ENCODE measurements around the gene COL5A2.

The COL5A2 gene

DNA sequence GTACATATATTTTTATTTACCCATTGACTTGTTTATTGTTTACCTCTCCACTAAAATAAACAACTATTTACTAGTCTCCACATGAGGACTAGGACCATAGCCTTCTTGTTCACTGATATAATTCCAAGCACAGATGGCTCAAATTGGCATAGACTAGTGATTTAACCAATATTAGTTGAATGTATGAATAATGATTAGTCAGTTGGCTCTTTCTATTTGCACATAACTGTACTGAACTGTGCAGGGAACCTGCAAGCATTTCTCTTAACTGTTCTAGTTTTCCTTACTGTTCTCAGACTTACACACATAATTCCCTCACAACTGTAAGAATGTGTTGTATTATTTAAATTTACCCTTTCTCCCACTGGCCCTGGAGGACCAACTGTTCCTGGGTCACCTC, 113.5 kb downstream of the COL5A2 start:
- no peaks in the 10 kb centered on the region for H3K27me3 ChIP-seq (ENCODE audit: insufficient read depth, low read length, poor library complexity, severe bottlenecking)
- no peaks in the 10 kb centered on the region for H3K79me2 ChIP-seq (ENCODE audit: insufficient read depth, low read length)
- H3K4me3 ChIP-seq (ENCODE audit: low read length, poor library complexity, severe bottlenecking), result no peak overlapping the region
- H2AFZ ChIP-seq (ENCODE audit: low read length), result no peak overlapping the region
- TF ChIP-seq CTCF (conservative IDR thresholded peaks at IDR 0.05; ENCODE audit: low read length), result no peak
- no peak for TF ChIP-seq EZH2phosphoT487 (IDR thresholded peaks at IDR 0.05; ENCODE audit: borderline replicate concordance)
- no peaks in the 10 kb centered on the region for H3K9me3 ChIP-seq (ENCODE audit: insufficient read depth, low read depth, low read length)
- H3K9me2 ChIP-seq (replicated peaks; ENCODE audit: low read depth, low read length), result no peaks in the 10 kb centered on the region
- H4K20me1 ChIP-seq (ENCODE audit: insufficient read depth, low read length, poor library complexity, severe bottlenecking), result no peaks in the 10 kb centered on the region
- H3F3A ChIP-seq (ENCODE audit: low read depth), result no peaks in the 10 kb centered on the region
- H3K4me1 ChIP-seq (ENCODE audit: insufficient read depth, low read length, poor library complexity, severe bottlenecking), result no peaks in the 10 kb centered on the region
- H3K9ac ChIP-seq (ENCODE audit: low read depth, low read length, poor library complexity, severe bottlenecking), result no peak overlapping the region
- H3K36me3 ChIP-seq (ENCODE audit: insufficient read depth, low read length), result no peaks in the 10 kb centered on the region
- no peak overlapping the region for H3K4me2 ChIP-seq (ENCODE audit: low read depth, low read length, poor library complexity, severe bottlenecking)

DNA sequence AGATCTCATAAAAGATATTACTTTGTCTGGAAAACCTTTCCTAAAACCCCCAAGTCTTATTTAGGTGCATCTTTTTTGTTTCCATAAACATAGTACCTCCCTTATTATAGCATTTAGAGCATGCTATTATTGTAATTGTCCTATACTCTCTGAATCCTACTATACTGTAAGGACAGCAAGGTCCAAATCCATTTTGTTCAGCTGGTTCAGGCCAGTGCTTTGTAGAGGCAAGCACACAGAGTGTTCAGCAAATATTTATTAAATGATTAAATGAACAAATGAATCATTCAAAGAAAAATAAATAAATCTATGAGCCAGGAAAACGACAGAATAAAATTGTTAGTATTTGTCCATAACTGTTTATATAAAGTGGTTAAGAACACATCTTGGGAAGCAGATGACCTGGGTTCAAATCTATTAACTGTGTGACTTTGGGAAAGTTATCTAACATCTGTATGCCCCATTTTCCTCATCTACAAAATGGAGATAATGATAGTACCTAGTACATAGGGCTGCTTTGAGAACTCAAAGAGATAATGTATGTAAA, 119.4 kb downstream of the COL5A2 start:
- Histone ChIP-seq H3K4me2 (ENCODE audit: low read depth, low read length, poor library complexity, severe bottlenecking) (no peak overlapping the region), H3K27me3 (ENCODE audit: insufficient read depth, low read length, poor library complexity, severe bottlenecking) (no peaks in the 10 kb centered on the region), H4K20me1 (ENCODE audit: insufficient read depth, low read length, poor library complexity, severe bottlenecking) (no peaks in the 10 kb centered on the region), H3K4me1 (ENCODE audit: insufficient read depth, low read length, poor library complexity, severe bottlenecking) (no peaks in the 10 kb centered on the region), H3K4me3 (ENCODE audit: low read length, poor library complexity, severe bottlenecking) (no peak overlapping the region), H3F3A (ENCODE audit: low read depth) (no peaks in the 10 kb centered on the region), H3K36me3 (ENCODE audit: insufficient read depth, low read length) (no peaks in the 10 kb centered on the region), H3K79me2 (ENCODE audit: insufficient read depth, low read length) (no peaks in the 10 kb centered on the region), H3K9me2 (replicated peaks; ENCODE audit: low read depth, low read length) (no peaks in the 10 kb centered on the region), H2AFZ (ENCODE audit: low read length) (no peak overlapping the region), H3K9me3 (ENCODE audit: insufficient read depth, low read depth, low read length) (no peaks in the 10 kb centered on the region), H3K9ac (ENCODE audit: low read depth, low read length, poor library complexity, severe bottlenecking) (no peak overlapping the region)
- TF ChIP-seq CTCF (conservative IDR thresholded peaks at IDR 0.05; ENCODE audit: low read length) (no peak), EZH2phosphoT487 (IDR thresholded peaks at IDR 0.05; ENCODE audit: borderline replicate concordance) (no peak)

- Histone ChIP-seq H3K4me3 (ENCODE audit: low read length, poor library complexity, severe bottlenecking) (no peak overlapping the region), H3F3A (ENCODE audit: low read depth) (no peaks in the 10 kb centered on the region), H3K36me3 (ENCODE audit: insufficient read depth, low read length) (no peaks in the 10 kb centered on the region), H3K27me3 (ENCODE audit: insufficient read depth, low read length, poor library complexity, severe bottlenecking) (no peaks in the 10 kb centered on the region), H4K20me1 (ENCODE audit: insufficient read depth, low read length, poor library complexity, severe bottlenecking) (no peaks in the 10 kb centered on the region), H3K4me1 (ENCODE audit: insufficient read depth, low read length, poor library complexity, severe bottlenecking) (no peaks in the 10 kb centered on the region), H3K9ac (ENCODE audit: low read depth, low read length, poor library complexity, severe bottlenecking) (no peak overlapping the region), H3K9me3 (ENCODE audit: insufficient read depth, low read depth, low read length) (no peaks in the 10 kb centered on the region), H2AFZ (ENCODE audit: low read length) (no peak overlapping the region), H3K4me2 (ENCODE audit: low read depth, low read length, poor library complexity, severe bottlenecking) (no peak overlapping the region), H3K79me2 (ENCODE audit: insufficient read depth, low read length) (no peaks in the 10 kb centered on the region), H3K9me2 (replicated peaks; ENCODE audit: low read depth, low read length) (no peaks in the 10 kb centered on the region)
- TF ChIP-seq CTCF (conservative IDR thresholded peaks at IDR 0.05; ENCODE audit: low read length), result no peak
- TF ChIP-seq EZH2phosphoT487 (IDR thresholded peaks at IDR 0.05; ENCODE audit: borderline replicate concordance), result no peak
These were observed 122.2 kb downstream of the COL5A2 start for GRCh38 chr2:189057316-189057715.
